BLaER1 treated with 17β-estradiol and CSF1 and Interleukin-3, amounts not matched to agents 10 nM and 100 nM (cell line): ENCODE results near the gene H1-8.
A peak's percentile ranks its signal among the peaks of the same experiment; 100 is the strongest.

Experiments used
- H3K27ac ChIP-seq, 11 experiments: shearing (Covaris generic); formaldehyde crosslinking; 2 replicates each; pipeline ENCODE4 v1.8.1; 2022
- H3K27me3 ChIP-seq, 11 experiments: shearing (Covaris generic); formaldehyde crosslinking; 2 replicates each; pipeline ENCODE4 v1.8.1; 2022
- H3K36me3 ChIP-seq, 11 experiments: shearing (Covaris generic); formaldehyde crosslinking; 2 replicates each; pipeline ENCODE4 v1.8.1; 2022
- H3K4me1 ChIP-seq, 10 experiments: shearing (Covaris generic); formaldehyde crosslinking; 2 replicates each; pipeline ENCODE4 v1.8.1; 2022
- H3K4me2 ChIP-seq, 11 experiments: shearing (Covaris generic); formaldehyde crosslinking; 2 replicates each; pipeline ENCODE4 v1.8.1; 2022
- H3K4me3 ChIP-seq, 10 experiments: shearing (Covaris generic); formaldehyde crosslinking; 2 replicates each; pipeline ENCODE4 v1.8.1; 2022
- H3K9ac ChIP-seq, 11 experiments: shearing (Covaris generic); formaldehyde crosslinking; 2 replicates each; pipeline ENCODE4 v1.8.1; 2022
- H3K9me3 ChIP-seq, 11 experiments: shearing (Covaris generic); formaldehyde crosslinking; replicated peaks in 1 of 11; 2 replicates each; pipeline ENCODE4 v1.8.1; 2022
- H4K20me1 ChIP-seq, 11 experiments: shearing (Covaris generic); formaldehyde crosslinking; 2 replicates each; pipeline ENCODE4 v1.8.1; 2022
- Cebpa-rat ChIP-seq, 11 experiments: shearing (Covaris generic); IDR thresholded peaks; 2 replicates each; pipeline ENCODE4 v1.8.1; 2022

H1-8 gene

DNA sequence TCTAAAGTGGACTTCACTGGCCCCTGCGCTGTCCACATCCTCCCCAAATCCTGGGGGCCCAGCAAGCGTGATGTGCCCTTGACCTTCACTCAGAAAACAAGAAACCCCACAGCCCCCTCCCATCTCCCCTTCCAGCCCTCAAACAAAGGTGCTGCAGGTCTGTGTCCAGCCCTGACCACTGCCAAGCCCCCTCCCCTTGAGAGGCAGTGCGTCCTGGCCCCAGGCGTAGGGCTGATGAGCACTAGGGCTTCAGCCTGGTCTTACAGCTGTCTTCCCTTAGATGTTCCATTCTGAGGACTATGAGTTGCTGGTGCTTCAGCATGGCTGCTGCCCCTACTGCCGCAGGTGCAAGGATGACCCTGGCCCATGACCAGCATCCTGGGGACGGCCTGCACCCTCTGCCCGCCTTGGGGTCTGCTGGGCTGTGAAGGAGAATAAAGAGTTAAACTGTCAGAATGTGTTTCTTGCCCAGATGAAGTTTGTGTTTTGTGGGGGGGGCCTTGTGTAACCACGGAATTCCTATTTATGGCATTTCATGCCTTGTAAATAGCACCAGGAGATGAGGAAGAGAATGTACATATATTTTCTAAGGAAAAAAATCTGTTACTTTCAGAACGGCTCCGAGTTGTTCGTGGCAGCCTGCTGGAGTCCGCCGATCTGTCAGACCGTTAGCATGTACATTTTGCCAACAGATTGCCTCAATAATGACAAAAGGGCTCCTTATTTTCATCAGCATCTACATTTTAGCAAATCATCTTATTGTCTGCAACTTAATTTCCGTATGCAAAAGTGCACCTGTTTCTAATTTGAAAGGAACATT is 22.9 kb upstream of the H1-8 start:
- Histone ChIP-seq H3K4me2 (no peak overlapping the region), H3K9me3 (no peaks in the 10 kb centered on the region), H4K20me1 (no peaks in the 10 kb centered on the region), H3K4me1 (peaks cover 15 to 35% (median 24%) of the 10 kb centered on the region in 10 experiments; a peak in 19 of 20 replicates), H3K36me3 (peaks cover 0 to 15% (median 0%) of the 10 kb centered on the region in 11 experiments; a peak in 5 of 22 replicates), H3K9ac (no peak overlapping the region), H3K27me3 (no peaks in the 10 kb centered on the region), H3K4me3 (no peak overlapping the region), H3K27ac (no peak overlapping the region)
- TF ChIP-seq Cebpa-rat (IDR thresholded peaks at IDR 0.05), result no peak

- Histone ChIP-seq H3K4me2 (no peak overlapping the region), H3K36me3 (peaks cover 0 to 15% (median 0%) of the 10 kb centered on the region in 11 experiments; a peak in 5 of 22 replicates), H3K4me3 (no peak overlapping the region), H4K20me1 (no peaks in the 10 kb centered on the region), H3K27me3 (no peaks in the 10 kb centered on the region), H3K27ac (no peak overlapping the region), H3K9ac (no peak overlapping the region), H3K9me3 (no peaks in the 10 kb centered on the region), H3K4me1 (peaks cover 14 to 43% (median 30%) of the 10 kb centered on the region in 10 experiments; a peak in 19 of 20 replicates)
- TF ChIP-seq Cebpa-rat (IDR thresholded peaks at IDR 0.05), result no peak
Observed at GRCh38 chr3:129520960-129521359, 22.0 kb upstream of the H1-8 start.

DNA sequence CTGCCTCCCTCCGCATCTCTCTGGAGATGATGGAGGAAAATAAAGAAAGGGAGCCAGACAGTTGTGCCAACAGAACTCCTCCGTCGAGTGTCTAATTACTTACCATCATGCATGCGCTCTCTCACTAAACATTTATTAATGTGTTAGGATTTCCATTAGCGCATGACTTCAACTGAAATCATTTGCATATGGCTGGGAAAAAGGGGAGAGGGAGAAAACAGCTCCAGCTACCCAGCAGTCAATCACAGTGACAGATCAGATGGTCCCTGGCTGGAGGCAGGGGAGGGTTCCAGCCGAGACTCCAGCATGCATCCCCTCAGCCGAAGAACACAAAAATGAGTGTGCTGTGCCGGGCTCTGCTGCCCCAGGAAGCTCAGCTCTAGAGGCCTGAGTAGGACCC is 21.4 kb upstream of the H1-8 start:
- Histone ChIP-seq H3K9ac (no peak overlapping the region), H3K4me2 (no peak overlapping the region), H3K4me1 (peaks cover 19 to 49% (median 36%) of the 10 kb centered on the region in 10 experiments; a peak in 19 of 20 replicates), H3K27me3 (no peaks in the 10 kb centered on the region), H4K20me1 (no peaks in the 10 kb centered on the region), H3K9me3 (no peaks in the 10 kb centered on the region), H3K36me3 (peaks cover 0 to 15% (median 0%) of the 10 kb centered on the region in 11 experiments; a peak in 5 of 22 replicates), H3K4me3 (no peak overlapping the region), H3K27ac (no peak overlapping the region)
- TF ChIP-seq Cebpa-rat (IDR thresholded peaks at IDR 0.05), result no peak

GRCh38 chr3:129522953-129523352 is 20.0 kb upstream of the H1-8 start:
- Histone ChIP-seq H3K4me3 (no peak overlapping the region), H3K27me3 (no peaks in the 10 kb centered on the region), H4K20me1 (no peaks in the 10 kb centered on the region), H3K4me2 (peak overlapping the region; percentile 8 to 84 (median 34); a peak in 15 of 22 replicates), H3K27ac (peak overlapping the region in 4 of 11 experiments; percentile 15 to 32 (median 18); a peak in 4 of 22 replicates), H3K4me1 (peaks cover 19 to 59% (median 40%) of the 10 kb centered on the region in 10 experiments; a peak in 19 of 20 replicates), H3K9me3 (no peaks in the 10 kb centered on the region), H3K9ac (no peak overlapping the region), H3K36me3 (peaks cover 0 to 15% (median 0%) of the 10 kb centered on the region in 11 experiments; a peak in 4 of 22 replicates)
- TF ChIP-seq Cebpa-rat (IDR thresholded peaks at IDR 0.05), result no peak

- Histone ChIP-seq H3K27me3 (no peaks in the 10 kb centered on the region), H3K27ac (peak overlapping the region in 1 of 11 experiments; percentile 81; a peak in 2 of 22 replicates)
Observed at GRCh38 chr3:129524081-129524480, 18.9 kb upstream of the H1-8 start.

DNA sequence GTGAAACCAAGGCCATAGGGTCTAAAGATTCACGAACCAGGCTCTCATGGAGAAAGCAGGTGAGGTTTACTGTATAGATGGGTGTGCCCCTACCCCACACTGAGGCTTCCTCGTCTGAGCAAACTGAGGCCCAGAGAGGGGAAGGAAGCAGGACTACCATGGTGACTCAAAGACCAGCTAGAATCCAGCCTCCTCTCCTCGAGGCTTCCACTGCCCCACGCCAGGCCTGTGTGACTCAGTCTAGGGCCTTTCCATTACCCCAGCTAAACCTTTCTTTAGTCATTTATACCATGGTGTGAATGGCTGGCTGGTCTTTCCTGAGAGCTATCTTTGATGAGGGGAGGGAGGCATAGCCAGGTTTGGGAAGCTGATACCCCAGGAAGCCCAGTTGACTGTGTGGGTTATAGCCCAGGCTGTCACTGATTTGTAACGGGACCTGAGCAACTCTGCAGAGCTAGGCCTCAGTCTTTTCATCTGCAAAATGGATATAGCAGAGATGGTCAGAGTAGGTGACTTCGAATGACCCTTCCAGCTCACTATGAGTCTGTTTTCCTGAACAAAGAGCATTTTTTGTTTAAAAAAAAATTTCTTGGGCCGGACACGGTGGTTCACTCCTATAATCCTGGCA is 17.5 kb upstream of the H1-8 start:
- Histone ChIP-seq H3K27me3 (no peaks in the 10 kb centered on the region), H3K4me2 (peak overlapping the region in 9 of 11 experiments; percentile 16 to 84 (median 68); a peak in 14 of 22 replicates), H3K36me3 (no peaks in the 10 kb centered on the region), H3K4me1 (peaks cover 14 to 62% (median 39%) of the 10 kb centered on the region in 10 experiments; a peak in 19 of 20 replicates), H3K9ac (peak overlapping the region in 7 of 11 experiments; percentile 37 to 68 (median 58); a peak in 12 of 22 replicates), H4K20me1 (no peaks in the 10 kb centered on the region), H3K9me3 (no peaks in the 10 kb centered on the region), H3K4me3 (no peak overlapping the region), H3K27ac (peak overlapping the region in 9 of 11 experiments; percentile 37 to 87 (median 69); a peak in 18 of 22 replicates)
- no peak for TF ChIP-seq Cebpa-rat (IDR thresholded peaks at IDR 0.05)

More at GRCh38 chr3:129524081-129524480, 18.9 kb upstream of the H1-8 start:
- Histone ChIP-seq H3K4me1 (peaks cover 16 to 59% (median 40%) of the 10 kb centered on the region in 10 experiments; a peak in 19 of 20 replicates), H3K4me2 (peak overlapping the region in 6 of 11 experiments; percentile 10 to 84 (median 76); a peak in 8 of 22 replicates), H4K20me1 (no peaks in the 10 kb centered on the region), H3K9ac (no peak overlapping the region), H3K4me3 (no peak overlapping the region), H3K9me3 (no peaks in the 10 kb centered on the region), H3K36me3 (peaks cover 0 to 6% (median 0%) of the 10 kb centered on the region in 11 experiments; a peak in 2 of 22 replicates)
- TF ChIP-seq Cebpa-rat (IDR thresholded peaks at IDR 0.05), result no peak

- Histone ChIP-seq H3K36me3 (no peaks in the 10 kb centered on the region), H3K4me1 (peaks cover 14 to 62% (median 39%) of the 10 kb centered on the region in 10 experiments; a peak in 19 of 20 replicates), H3K9me3 (no peaks in the 10 kb centered on the region), H3K27ac (peak overlapping the region in 9 of 11 experiments; percentile 37 to 87 (median 69); a peak in 18 of 22 replicates), H3K9ac (peak overlapping the region in 7 of 11 experiments; percentile 37 to 68 (median 58); a peak in 13 of 22 replicates), H3K4me3 (no peak overlapping the region), H3K4me2 (peak overlapping the region in 9 of 11 experiments; percentile 16 to 84 (median 68); a peak in 15 of 22 replicates), H3K27me3 (no peaks in the 10 kb centered on the region), H4K20me1 (no peaks in the 10 kb centered on the region)
- TF ChIP-seq Cebpa-rat (IDR thresholded peaks at IDR 0.05), result peak in 4 of 11 experiments; percentile 41 to 71 (median 54); a peak in 5 of 22 replicates
Observed at GRCh38 chr3:129526121-129526900, 16.7 kb upstream of the H1-8 start.

- Histone ChIP-seq H3K27me3 (no peaks in the 10 kb centered on the region), H4K20me1 (no peaks in the 10 kb centered on the region), H3K4me1 (peaks cover 14 to 67% (median 39%) of the 10 kb centered on the region in 10 experiments; a peak in 19 of 20 replicates), H3K9ac (peak overlapping the region in 1 of 11 experiments; percentile 28; a peak in 1 of 22 replicates), H3K27ac (peak overlapping the region in 7 of 11 experiments; percentile 15 to 87 (median 34); a peak in 9 of 22 replicates), H3K4me3 (no peak overlapping the region), H3K4me2 (peak overlapping the region in 5 of 11 experiments; percentile 43 to 84 (median 75); a peak in 5 of 22 replicates), H3K36me3 (no peaks in the 10 kb centered on the region), H3K9me3 (no peaks in the 10 kb centered on the region)
- TF ChIP-seq Cebpa-rat (IDR thresholded peaks at IDR 0.05), result no peak
Observed at GRCh38 chr3:129527262-129527661, 15.7 kb upstream of the H1-8 start.
